ENCODE measurements around the gene C14orf119.

The C14orf119 gene

GRCh38 chr14:23095196-23096108 is at the start of gene C14orf119:
TSS of gene C14orf119 (plus strand) at chr14:23095505. CDS start at chr14:23097659, 2,154 bp downstream.
- no peak for DNase-seq

- no peak for DNase-seq
Observed at GRCh38 chr14:23047034-23047634, 48.2 kb upstream of the C14orf119 start.

- DNase-seq, result no peak
Observed at GRCh38 chr14:23047751-23048693, 47.3 kb upstream of the C14orf119 start.

- no peak for DNase-seq
Observed at GRCh38 chr14:23049011-23049410, 46.3 kb upstream of the C14orf119 start.

GRCh38 chr14:23051141-23052057 is 43.9 kb upstream of the C14orf119 start:
- DNase-seq, result no peak

GRCh38 chr14:23052182-23052623 is 43.1 kb upstream of the C14orf119 start:
- no peak for DNase-seq

- DNase-seq, result no peak
Observed at GRCh38 chr14:23052671-23053070, 42.6 kb upstream of the C14orf119 start.

- DNase-seq, result no peak
Observed at GRCh38 chr14:23053426-23053825, 41.9 kb upstream of the C14orf119 start.

GRCh38 chr14:23054000-23054811 is 41.1 kb upstream of the C14orf119 start:
- no peak for DNase-seq

- no peak for DNase-seq
Observed at GRCh38 chr14:23055147-23055550, 40.2 kb upstream of the C14orf119 start.

- no peak for DNase-seq
Observed at GRCh38 chr14:23055621-23056144, 39.6 kb upstream of the C14orf119 start.

GRCh38 chr14:23056145-23056955 is 39.0 kb upstream of the C14orf119 start:
- DNase-seq, result no peak

- DNase-seq, result no peak
Observed at GRCh38 chr14:23056956-23057756, 38.1 kb upstream of the C14orf119 start, which contains the start of gene CDH24. TSS of gene CDH24 (minus strand) at chr14:23057520. CDS start at chr14:23055733, 1,787 bp downstream.

GRCh38 chr14:23057757-23058653 is 37.3 kb upstream of the C14orf119 start:
- DNase-seq, result no peak

- DNase-seq, result no peak
Observed at GRCh38 chr14:23058654-23059504, 36.4 kb upstream of the C14orf119 start.

- no peak for DNase-seq
Observed at GRCh38 chr14:23060536-23061260, 34.6 kb upstream of the C14orf119 start.

Data from NCI-H524 (cell line).